Brain microvascular endothelial cell (primary cell): ENCODE results near the gene METTL2A.
"Not testable (repeated sequence)": the region's sequence is repeated elsewhere in the genome, so short reads cannot be mapped to it uniquely, and the experiment has no call there.

Experiments used
- DNase-seq: peaks from one replicate; pipeline ENCODE4 v3.0.0-alpha.2; 2020
- H3K27ac ChIP-seq: fragments of 250-450 bp; sonication (Bioruptor Pico); 2 replicates; pipeline ENCODE4 v1.5.1; 2020; ENCODE audit warnings: mild to moderate bottlenecking, moderate library complexity
- H3K27me3 ChIP-seq: fragments of 250-450 bp; sonication (Bioruptor Pico); replicated peaks from 2 replicates; pipeline ENCODE4 v1.5.1; 2020; ENCODE audit warnings: mild to moderate bottlenecking
- H3K36me3 ChIP-seq: fragments of 250-450 bp; sonication (Bioruptor Pico); replicated peaks from 2 replicates; pipeline ENCODE4 v1.5.1; 2020; ENCODE audit warnings: mild to moderate bottlenecking
- H3K4me3 ChIP-seq: 2 replicates; pipeline ENCODE4 v1.5.1; 2011; ENCODE audit warnings: low read depth, mild to moderate bottlenecking, control low read depth, low read length, moderate library complexity
- in situ Hi-C: cut with HindIII; loops from 2 replicates; pipeline ENCODE4 v1.10.0; 2017; ENCODE audit warnings: low sequenced_read_pairs, low pct_ligation_motif_present
- TF ChIP-seq, protein P1 (sequence below): IDR thresholded peaks from 2 replicates; pipeline ENCODE4 v1.5.1; 2011; ENCODE audit warnings: low read depth, mild to moderate bottlenecking, moderate library complexity, low read length, control low read depth, inconsistent platforms; ENCODE audit errors: missing control alignments

The METTL2A gene

GRCh38 chr17:62423647-62424461 is at the start of gene METTL2A:
METTL2A (plus strand) TSS chr17:62423897; CDS start chr17:62423903, 6 bp downstream.
- TF ChIP-seq, protein P1, sequence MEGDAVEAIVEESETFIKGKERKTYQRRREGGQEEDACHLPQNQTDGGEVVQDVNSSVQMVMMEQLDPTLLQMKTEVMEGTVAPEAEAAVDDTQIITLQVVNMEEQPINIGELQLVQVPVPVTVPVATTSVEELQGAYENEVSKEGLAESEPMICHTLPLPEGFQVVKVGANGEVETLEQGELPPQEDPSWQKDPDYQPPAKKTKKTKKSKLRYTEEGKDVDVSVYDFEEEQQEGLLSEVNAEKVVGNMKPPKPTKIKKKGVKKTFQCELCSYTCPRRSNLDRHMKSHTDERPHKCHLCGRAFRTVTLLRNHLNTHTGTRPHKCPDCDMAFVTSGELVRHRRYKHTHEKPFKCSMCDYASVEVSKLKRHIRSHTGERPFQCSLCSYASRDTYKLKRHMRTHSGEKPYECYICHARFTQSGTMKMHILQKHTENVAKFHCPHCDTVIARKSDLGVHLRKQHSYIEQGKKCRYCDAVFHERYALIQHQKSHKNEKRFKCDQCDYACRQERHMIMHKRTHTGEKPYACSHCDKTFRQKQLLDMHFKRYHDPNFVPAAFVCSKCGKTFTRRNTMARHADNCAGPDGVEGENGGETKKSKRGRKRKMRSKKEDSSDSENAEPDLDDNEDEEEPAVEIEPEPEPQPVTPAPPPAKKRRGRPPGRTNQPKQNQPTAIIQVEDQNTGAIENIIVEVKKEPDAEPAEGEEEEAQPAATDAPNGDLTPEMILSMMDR, result peak; percentile 47
- H3K36me3 ChIP-seq, H3K27me3 ChIP-seq, H3K27ac ChIP-seq, in situ Hi-C loops: not testable (repeated sequence)
- peak within 1 kb of the TSS; percentile 76 for H3K4me3 ChIP-seq
- peak; percentile 83 for DNase-seq

DNA sequence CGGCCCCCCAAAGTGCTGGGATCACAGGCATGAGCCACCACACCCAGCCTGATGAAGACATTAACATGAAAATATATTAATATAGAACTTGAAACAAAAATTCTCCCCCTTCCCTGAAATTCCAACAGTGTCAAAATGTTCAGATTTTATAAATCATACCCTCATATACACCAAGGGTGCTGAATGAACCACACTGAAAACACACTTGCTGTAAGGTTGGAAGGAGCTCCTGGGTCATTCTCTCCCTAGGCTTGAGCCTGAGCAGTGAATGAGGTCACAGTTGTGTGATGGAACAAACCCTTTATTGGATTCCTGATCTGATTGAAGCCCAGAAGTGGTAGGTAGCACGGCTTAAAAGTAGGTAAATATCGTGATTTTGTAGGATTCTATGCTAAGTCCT is 43.4 kb upstream of the METTL2A start, which contains the start of gene EFCAB3:
Gene EFCAB3 (plus strand): TSS at position 301 of the 400 bp plus-strand sequence. CDS start 2,427 bp downstream, outside the sequence.
- DNase-seq, result no peak
- in situ Hi-C loops, result no loop called here
- no peaks in the 10 kb centered on the region for H3K36me3 ChIP-seq
- no peaks in the 10 kb centered on the region for H3K27me3 ChIP-seq
- no peak within 1 kb of the TSS for H3K27ac ChIP-seq
- TF ChIP-seq, protein P1, result no peak
- H3K4me3 ChIP-seq, result no peak within 1 kb of the TSS

DNA sequence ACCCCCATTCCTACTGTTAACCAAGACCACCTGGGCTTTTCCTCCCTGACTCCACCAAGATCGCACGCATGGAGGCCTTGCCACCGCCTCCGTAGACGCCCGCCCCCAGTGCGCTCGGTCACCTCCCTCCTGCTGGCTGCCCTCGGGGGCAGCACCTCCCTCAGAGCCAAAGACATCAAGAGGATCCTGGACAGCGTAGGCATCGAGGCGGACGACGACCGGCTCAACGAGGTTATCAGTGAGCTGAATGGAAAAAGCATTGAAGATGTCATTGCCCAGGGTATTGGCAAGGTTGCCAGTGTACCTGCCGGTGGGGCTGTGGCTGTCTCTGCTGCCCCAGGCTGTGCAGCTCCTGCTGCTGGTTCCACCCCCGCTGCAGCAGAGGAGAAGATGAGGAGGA is 42.1 kb upstream of the METTL2A start:
- TF ChIP-seq, protein P1, result no peak
- in situ Hi-C loops, result no loop called here

DNA sequence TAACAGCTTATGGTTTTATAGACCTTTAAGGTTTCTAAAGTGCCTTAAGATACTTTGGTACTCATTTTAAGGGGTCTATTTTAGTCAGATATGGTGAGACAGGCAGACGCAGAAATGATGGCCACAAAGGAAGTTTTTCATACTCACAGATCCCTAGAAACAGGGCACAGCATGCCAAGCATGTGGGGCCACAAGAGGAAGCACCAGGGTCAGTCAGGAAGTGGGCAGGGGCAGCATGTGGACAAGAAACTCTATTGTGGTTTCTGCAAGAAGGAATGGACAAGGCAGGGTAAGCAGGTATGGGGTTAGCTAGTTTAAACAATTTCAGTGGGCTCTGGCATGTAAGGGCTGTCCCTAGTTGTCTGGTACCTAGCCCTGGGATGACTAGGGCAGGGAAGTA is 34.8 kb upstream of the METTL2A start:
- no peak for DNase-seq
- Histone ChIP-seq H3K27ac (no peak overlapping the region), H3K27me3 (no peaks in the 10 kb centered on the region), H3K4me3 (no peak overlapping the region), H3K36me3 (no peaks in the 10 kb centered on the region)
- TF ChIP-seq, protein P1, result no peak
- in situ Hi-C loops, result no loop called here

More for the DNA sequence above, 42.1 kb upstream of the METTL2A start:
- Histone ChIP-seq H3K36me3 (no peaks in the 10 kb centered on the region), H3K4me3 (no peak overlapping the region), H3K27ac (no peak overlapping the region), H3K27me3 (no peaks in the 10 kb centered on the region)
- no peak for DNase-seq

DNA sequence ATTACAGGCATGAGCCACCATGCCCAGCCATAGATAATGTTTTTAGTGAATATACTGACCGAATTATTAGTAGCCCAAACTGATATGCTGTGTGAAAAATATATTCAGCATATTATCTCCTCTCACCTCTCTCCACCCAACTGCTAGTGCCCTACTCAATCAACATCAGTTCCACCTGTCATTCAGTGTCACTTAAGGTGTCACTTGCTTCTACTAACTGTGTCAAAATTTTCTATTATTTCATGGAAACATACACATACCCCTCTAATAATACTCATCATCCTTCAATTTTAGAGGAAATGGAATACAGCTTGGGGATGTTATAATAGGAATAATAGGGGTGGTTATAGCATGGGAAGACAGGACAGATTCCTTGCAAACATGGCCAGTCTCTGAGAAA is 30.8 kb upstream of the METTL2A start:
- no peaks in the 10 kb centered on the region for H3K27me3 ChIP-seq
- TF ChIP-seq, protein P1, result no peak
- H3K4me3 ChIP-seq, result no peak overlapping the region
- H3K36me3 ChIP-seq, result no peaks in the 10 kb centered on the region
- in situ Hi-C loops, result no loop called here
- H3K27ac ChIP-seq, result no peak overlapping the region
- DNase-seq, result no peak

DNA sequence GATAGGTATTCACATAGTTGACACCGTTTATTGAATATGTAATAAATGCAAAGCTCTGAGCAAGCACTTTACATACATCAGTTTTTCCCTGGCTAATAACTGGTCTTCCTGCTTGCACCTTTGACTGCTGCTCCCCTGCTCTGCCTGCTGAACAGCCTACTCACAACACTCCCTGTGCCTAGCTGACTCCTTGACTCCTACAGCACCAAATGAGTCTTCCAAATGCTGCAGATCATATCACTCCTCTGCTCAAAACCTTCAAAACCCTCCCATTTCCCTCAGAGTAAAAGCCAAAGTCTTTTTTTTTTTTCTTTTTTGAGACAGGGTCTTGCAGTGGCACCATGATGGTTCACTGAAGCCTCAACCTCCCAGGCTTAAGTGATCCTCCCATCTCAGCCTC is 24.8 kb upstream of the METTL2A start:
- Histone ChIP-seq H3K36me3 (no peaks in the 10 kb centered on the region), H3K4me3 (no peak overlapping the region), H3K27ac (no peak overlapping the region), H3K27me3 (no peaks in the 10 kb centered on the region)
- DNase-seq, result no peak
- in situ Hi-C loops, result no loop called here
- TF ChIP-seq, protein P1, result no peak
